HG02840 (cell line): ENCODE results near the gene PPM1L.
A peak's percentile ranks its signal among the peaks of the same experiment; 100 is the strongest.
"Not testable (repeated sequence)": the region's sequence is repeated elsewhere in the genome, so short reads cannot be mapped to it uniquely, and the experiment has no call there.

Experiments
- ATAC-seq: cut with Tn5 transposase; IDR thresholded peaks from one replicate; pipeline ENCODE4 v1.9.1; 2021; ENCODE audit warnings: mild to moderate bottlenecking, moderate library complexity, moderate number of reproducible peaks; ENCODE audit not compliant: unreplicated experiment, low FRiP score

PPM1L gene

GRCh38 chr3:160973067-160973809, 217.2 kb downstream of the PPM1L start:
- ATAC-seq, result no peak

- no peak for ATAC-seq
These were observed 221.7 kb downstream of the PPM1L start for GRCh38 chr3:160977773-160978172.

- peak; percentile 80 for ATAC-seq
These were observed 224.7 kb downstream of the PPM1L start for GRCh38 chr3:160980740-160981139.

GRCh38 chr3:160981217-160981938, 225.3 kb downstream of the PPM1L start:
- peak; percentile 85 for ATAC-seq

GRCh38 chr3:160982491-160982890, 226.5 kb downstream of the PPM1L start:
- no peak for ATAC-seq

GRCh38 chr3:160983900-160984299, 227.9 kb downstream of the PPM1L start:
- ATAC-seq, result not testable (repeated sequence)

GRCh38 chr3:160986069-160986468, 230.0 kb downstream of the PPM1L start:
- no peak for ATAC-seq

- ATAC-seq, result no peak
These were observed 232.2 kb downstream of the PPM1L start for GRCh38 chr3:160987982-160988964.

- ATAC-seq, result no peak
These were observed 234.4 kb downstream of the PPM1L start for GRCh38 chr3:160990446-160990845.

- no peak for ATAC-seq
These were observed 236.7 kb downstream of the PPM1L start for GRCh38 chr3:160992712-160993111.

- ATAC-seq, result no peak
These were observed 240.8 kb downstream of the PPM1L start for GRCh38 chr3:160996811-160997210.

- no peak for ATAC-seq
These were observed 242.6 kb downstream of the PPM1L start for GRCh38 chr3:160998581-160998980.

GRCh38 chr3:160999274-160999673, 243.2 kb downstream of the PPM1L start:
- ATAC-seq, result no peak

GRCh38 chr3:161008086-161008485, 252.1 kb downstream of the PPM1L start:
- no peak for ATAC-seq

GRCh38 chr3:161010151-161010550, 254.1 kb downstream of the PPM1L start:
- not testable (repeated sequence) for ATAC-seq

GRCh38 chr3:161014843-161015749, 259.1 kb downstream of the PPM1L start:
- ATAC-seq, result no peak

- ATAC-seq, result no peak
These were observed 260.6 kb downstream of the PPM1L start for GRCh38 chr3:161016417-161017313.

- no peak for ATAC-seq
These were observed 261.9 kb downstream of the PPM1L start for GRCh38 chr3:161017971-161018370.

GRCh38 chr3:161020256-161020655, 264.2 kb downstream of the PPM1L start:
- ATAC-seq, result no peak
